ENCODE measurements around the gene NHLRC2. TPM values are rescaled to one million over a fixed set of nuclear protein-coding genes. Genes with fewer than 3 reads are reported as not detected.
"Not testable (repeated sequence)": the region's sequence is repeated elsewhere in the genome, so short reads cannot be mapped to it uniquely, and the experiment has no call there.

NHLRC2 gene
- total RNA-seq, 1 donor from 2014 or later: 47.6 TPM

DNA sequence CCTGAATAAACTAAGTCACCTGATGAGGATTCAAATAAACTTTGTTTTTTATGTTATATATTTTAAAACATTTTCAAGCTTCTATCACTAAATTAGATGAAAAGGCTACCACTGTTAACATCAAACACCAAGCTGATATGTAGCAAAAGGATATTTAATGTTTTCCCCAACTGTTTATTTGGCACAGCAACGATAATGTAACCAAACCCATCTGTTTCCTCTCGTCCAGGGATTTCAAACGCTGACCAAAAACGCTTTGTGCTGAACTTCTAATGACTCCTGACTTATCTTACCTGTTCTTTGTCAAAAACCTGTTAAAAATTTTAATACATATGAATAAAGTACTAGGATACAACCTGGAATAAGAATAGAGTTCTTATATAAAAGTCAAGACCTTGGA, 31.1 kb upstream of the NHLRC2 start:
- Histone ChIP-seq H3K79me2 (ENCODE audit: low read depth) (no peaks in the 10 kb centered on the region), H3K4me2 (no peak overlapping the region), H3K36me3 (no peaks in the 10 kb centered on the region), H3K9me3 (ENCODE audit: low read depth) (no peaks in the 10 kb centered on the region), H3K27ac (no peak overlapping the region), H3K4me1 (no peaks in the 10 kb centered on the region), H3F3A (ENCODE audit: low read depth) (no peaks in the 10 kb centered on the region), H3K9ac (no peak overlapping the region), H3K27me3 (no peaks in the 10 kb centered on the region), H2AFZ (replicated peaks) (no peak overlapping the region), H4K20me1 (ENCODE audit: low read depth) (no peaks in the 10 kb centered on the region), H3K4me3 (no peak overlapping the region)
- TF ChIP-seq EZH2 (IDR thresholded peaks at IDR 0.05) (no peak), EZH2phosphoT487 (IDR thresholded peaks at IDR 0.05) (no peak), CTCF (IDR thresholded peaks at IDR 0.05) (no peak)
- Mint-ChIP-seq H3K27me3 (ENCODE audit: insufficient read depth, low read depth) (peaks cover 5% of the 10 kb centered on the region), H3K4me1 (no peaks in the 10 kb centered on the region), H3K4me3 (no peak overlapping the region), H3K36me3 (no peaks in the 10 kb centered on the region), H3K9me3 (no peaks in the 10 kb centered on the region), H3K27ac (no peak overlapping the region)
- no peak for DNase-seq (ENCODE audit: low spot score)

GRCh38 chr10:113825791-113826190, 28.7 kb upstream of the NHLRC2 start:
- Histone ChIP-seq H3F3A (ENCODE audit: low read depth) (no peaks in the 10 kb centered on the region), H3K27ac (no peak overlapping the region), H3K36me3 (no peaks in the 10 kb centered on the region), H3K79me2 (ENCODE audit: low read depth) (no peaks in the 10 kb centered on the region), H2AFZ (replicated peaks) (no peak overlapping the region), H3K9ac (no peak overlapping the region), H4K20me1 (ENCODE audit: low read depth) (no peaks in the 10 kb centered on the region), H3K9me3 (ENCODE audit: low read depth) (no peaks in the 10 kb centered on the region), H3K4me1 (no peaks in the 10 kb centered on the region), H3K4me3 (no peak overlapping the region), H3K4me2 (no peak overlapping the region), H3K27me3 (no peaks in the 10 kb centered on the region)
- Mint-ChIP-seq H3K9me3 (no peaks in the 10 kb centered on the region), H3K27me3 (ENCODE audit: insufficient read depth, low read depth) (peaks cover 6% of the 10 kb centered on the region), H3K4me1 (no peaks in the 10 kb centered on the region), H3K36me3 (no peaks in the 10 kb centered on the region), H3K4me3 (no peak overlapping the region), H3K27ac (no peak overlapping the region)
- TF ChIP-seq EZH2 (IDR thresholded peaks at IDR 0.05) (no peak), CTCF (IDR thresholded peaks at IDR 0.05) (no peak), EZH2phosphoT487 (IDR thresholded peaks at IDR 0.05) (no peak)
- DNase-seq (ENCODE audit: low spot score): no peak

DNA sequence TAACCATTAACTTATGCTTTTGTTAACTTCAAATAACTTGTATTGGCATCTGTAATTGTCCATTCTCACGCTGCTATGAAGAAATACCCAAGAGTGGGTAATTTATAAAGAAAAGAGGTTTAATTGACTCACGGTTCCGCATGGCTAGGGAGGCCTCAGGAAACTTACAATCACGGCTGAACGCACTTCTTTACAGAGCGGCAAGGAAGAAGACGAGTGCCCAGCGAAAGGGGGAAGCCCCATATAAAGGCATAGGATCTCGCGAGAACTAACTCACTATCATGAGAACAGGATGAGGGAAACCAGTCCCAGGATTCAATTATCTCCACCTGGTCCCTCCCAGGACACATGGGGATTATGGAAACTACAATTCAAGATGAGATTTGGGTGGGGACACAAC, 25.9 kb upstream of the NHLRC2 start:
- not testable (repeated sequence) for H3K4me3 Mint-ChIP-seq; H4K20me1 ChIP-seq (ENCODE audit: low read depth); H3K27me3 Mint-ChIP-seq (ENCODE audit: insufficient read depth, low read depth); H3K27me3 ChIP-seq; H3K36me3 ChIP-seq; H3F3A ChIP-seq (ENCODE audit: low read depth); H3K27ac ChIP-seq; H2AFZ ChIP-seq (replicated peaks); H3K9ac ChIP-seq; H3K9me3 ChIP-seq (ENCODE audit: low read depth); H3K79me2 ChIP-seq (ENCODE audit: low read depth); H3K4me1 Mint-ChIP-seq; H3K9me3 Mint-ChIP-seq; H3K4me3 ChIP-seq; H3K36me3 Mint-ChIP-seq; H3K4me1 ChIP-seq; H3K27ac Mint-ChIP-seq; H3K4me2 ChIP-seq
- peak; percentile 45 for DNase-seq (ENCODE audit: low spot score)

GRCh38 chr10:113842171-113842570, 12.3 kb upstream of the NHLRC2 start:
- no peaks in the 10 kb centered on the region for H3F3A ChIP-seq (ENCODE audit: low read depth)
- peaks cover 11% of the 10 kb centered on the region for H3K36me3 Mint-ChIP-seq
- no peaks in the 10 kb centered on the region for H3K9me3 ChIP-seq (ENCODE audit: low read depth)
- peaks cover 14% of the 10 kb centered on the region for H3K36me3 ChIP-seq
- no peaks in the 10 kb centered on the region for H3K9me3 Mint-ChIP-seq
- no peak overlapping the region for H3K27ac ChIP-seq
- no peaks in the 10 kb centered on the region for H3K27me3 ChIP-seq
- no peak overlapping the region for H3K9ac ChIP-seq
- no peak for DNase-seq (ENCODE audit: low spot score)
- H2AFZ ChIP-seq (replicated peaks): no peak overlapping the region
- no peaks in the 10 kb centered on the region for H3K79me2 ChIP-seq (ENCODE audit: low read depth)
- no peak overlapping the region for H3K4me2 ChIP-seq
- H3K27me3 Mint-ChIP-seq (ENCODE audit: insufficient read depth, low read depth): no peaks in the 10 kb centered on the region
- no peaks in the 10 kb centered on the region for H3K4me1 ChIP-seq
- no peaks in the 10 kb centered on the region for H4K20me1 ChIP-seq (ENCODE audit: low read depth)
- H3K4me3 ChIP-seq: no peak overlapping the region
- H3K4me1 Mint-ChIP-seq: no peaks in the 10 kb centered on the region
- TF ChIP-seq CTCF (IDR thresholded peaks at IDR 0.05) (no peak), EZH2phosphoT487 (IDR thresholded peaks at IDR 0.05) (no peak), EZH2 (IDR thresholded peaks at IDR 0.05) (no peak)
- no peak overlapping the region for H3K27ac Mint-ChIP-seq
- no peak overlapping the region for H3K4me3 Mint-ChIP-seq

Measured in neural progenitor cell (in vitro differentiated cells).